SU-DHL-6 (cell line): Measurements from ENCODE around the gene EDNRB.

Experiments used
- CTCF ChIP-seq: fragments of 200-600 bp; sonication (generic); IDR thresholded peaks from one replicate; pipeline ENCODE4 v1.5.1; 2017; ENCODE audit warnings: antibody characterized with exemption, mild to moderate bottlenecking, low read length, moderate library complexity; ENCODE audit not compliant: insufficient read depth, poor library complexity, severe bottlenecking
- EZH2phosphoT487 ChIP-seq: fragments of 200-600 bp; sonication (generic), shearing (Covaris generic); conservative IDR thresholded peaks from 2 replicates; pipeline ENCODE4 v1.6.1; 2018; ENCODE audit warnings: mild to moderate bottlenecking, antibody characterized with exemption, low read length, moderate library complexity, mixed read lengths

DNA sequence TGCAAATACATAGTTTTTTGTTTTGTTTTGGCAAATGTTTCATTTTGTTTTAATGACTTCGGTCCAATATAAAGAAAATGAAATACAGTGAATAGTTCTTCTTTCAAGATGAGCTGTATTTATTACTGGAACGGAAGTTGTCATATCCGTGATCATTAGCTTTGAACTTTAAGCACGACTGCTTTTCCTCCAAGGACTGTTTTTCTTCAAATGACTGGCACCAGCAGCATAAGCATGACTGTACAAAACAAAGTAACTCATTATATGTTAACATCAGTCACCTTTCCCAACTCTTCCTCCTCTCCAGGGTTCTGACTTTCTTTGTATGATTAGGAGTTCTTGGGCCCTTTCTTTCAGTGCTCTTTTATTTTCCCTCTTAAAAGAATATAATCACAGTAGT lies 20.5 kb downstream of the EDNRB start:
- TF ChIP-seq CTCF (no peak), EZH2phosphoT487 (no peak)
